Mammary epithelial cell (primary cell): ENCODE measurements around the gene URM1.
A peak's percentile ranks its signal among the peaks of the same experiment; 100 is the strongest.

ENCODE experiments used
- CTCF ChIP-seq, 2 donors: IDR thresholded peaks in 1 of 2; conservative IDR thresholded peaks in 1 of 2; 2 replicates each; pipeline ENCODE4 v1.5.1; 2011 to 2012; ENCODE audit warnings: inconsistent platforms in 2 of 2, low read length in 2 of 2, mild to moderate bottlenecking in 2 of 2, control low read depth in 1 of 2, low read depth in 1 of 2; ENCODE audit not compliant: insufficient read depth in 1 of 2; ENCODE audit errors: extremely low read depth in 1 of 2
- EZH2 ChIP-seq: IDR thresholded peaks from 2 replicates; pipeline ENCODE4 v1.6.1; 2012; ENCODE audit warnings: low read length, inconsistent platforms, borderline replicate concordance

GRCh38 chr9:128412120-128412790 is 41.1 kb downstream of the URM1 start:
- TF ChIP-seq EZH2 (no peak), CTCF (conservative IDR thresholded peaks at IDR 0.05 in 1 of 2, IDR thresholded peaks at IDR 0.05 in 1 of 2; ENCODE audit: extremely low read depth in 1 of 2, insufficient read depth in 1 of 2, low read depth in 1 of 2, low read length in 2 of 2) (peak; percentile 47 to 68)
